HepG2 (cell line): ENCODE data around the gene TRIM54. TPM values are rescaled to one million over a fixed set of nuclear protein-coding genes. Genes with fewer than 3 reads are reported as not detected.

Experiments used
- AHR ChIP-seq: IDR thresholded peaks from 2 replicates; pipeline ENCODE4 v1.6.1; 2018; ENCODE audit warnings: missing genetic modification reagents, missing compliant biosample characterization
- ATF4 ChIP-seq, 2 experiments: fragments of 450-650 bp in 1 of 2; sonication (generic) in 1 of 2; formaldehyde crosslinking; IDR thresholded peaks; 2 replicates each; pipeline versions ENCODE4 v1.5.0 to v1.8.0; 2020 to 2022; ENCODE audit warnings: mild to moderate bottlenecking in 1 of 2, missing genetic modification reagents in 1 of 2
- CHD2 ChIP-seq: IDR thresholded peaks from 2 replicates; pipeline ENCODE4 v1.6.1; 2011; ENCODE audit warnings: low read depth, low read length, improper control_type of control experiment
- FOXA1 ChIP-seq, 2 experiments: fragments of 450-650 bp in 1 of 2; sonication (generic) in 1 of 2; formaldehyde crosslinking in 1 of 2; IDR thresholded peaks; 2 replicates each; pipeline versions ENCODE4 v1.4.0 to v1.6.1; 2016 to 2020; ENCODE audit warnings: missing genetic modification reagents in 1 of 2
- HHEX ChIP-seq: IDR thresholded peaks from 2 replicates; pipeline ENCODE4 v1.6.1; 2016; ENCODE audit warnings: control low read depth
- IRF2 ChIP-seq: IDR thresholded peaks from 2 replicates; pipeline ENCODE4 v1.6.1; 2018; ENCODE audit warnings: missing genetic modification reagents, missing compliant biosample characterization
- MIXL1 ChIP-seq: IDR thresholded peaks from 2 replicates; pipeline ENCODE4 v1.6.1; 2016
- MYC ChIP-seq: sonication (generic); formaldehyde crosslinking; IDR thresholded peaks from 2 replicates; pipeline ENCODE4 v1.9.0; 2021; ENCODE audit warnings: missing genetic modification reagents, borderline replicate concordance
- MYNN ChIP-seq: sonication (generic); formaldehyde crosslinking; IDR thresholded peaks from 2 replicates; pipeline ENCODE4 v1.4.0; 2020; ENCODE audit warnings: mild to moderate bottlenecking, low read depth, missing genetic modification reagents
- PRDM4 ChIP-seq: sonication (generic); formaldehyde crosslinking; IDR thresholded peaks from 2 replicates; pipeline ENCODE4 v1.9.0; 2021; ENCODE audit warnings: missing genetic modification reagents, borderline replicate concordance
- SETDB1 ChIP-seq: sonication (generic); formaldehyde crosslinking; IDR thresholded peaks from 2 replicates; pipeline ENCODE4 v1.5.1; 2020; ENCODE audit warnings: missing genetic modification reagents, mild to moderate bottlenecking, borderline replicate concordance
- SIX1 ChIP-seq: sonication (generic); formaldehyde crosslinking; IDR thresholded peaks from 2 replicates; pipeline ENCODE4 v1.4.0; 2020; ENCODE audit warnings: missing genetic modification reagents, borderline replicate concordance
- SMARCE1 ChIP-seq: fragments of 450-650 bp; IDR thresholded peaks from 2 replicates; pipeline ENCODE4 v1.6.1; 2017; ENCODE audit warnings: borderline replicate concordance
- SP2 ChIP-seq: sonication (generic); formaldehyde crosslinking; IDR thresholded peaks from 2 replicates; pipeline ENCODE4 v1.5.1; 2020; ENCODE audit warnings: mild to moderate bottlenecking, missing genetic modification reagents
- TGIF2 ChIP-seq: IDR thresholded peaks from 2 replicates; pipeline ENCODE4 v1.6.1; 2016; ENCODE audit warnings: control low read depth, missing compliant biosample characterization
- ZBTB7B ChIP-seq: sonication (generic); formaldehyde crosslinking; IDR thresholded peaks from 2 replicates; pipeline ENCODE4 v1.4.0; 2020; ENCODE audit warnings: missing genetic modification reagents
- ZFP90 ChIP-seq: sonication (generic); formaldehyde crosslinking; IDR thresholded peaks from 2 replicates; pipeline ENCODE4 v1.8.0; 2022; ENCODE audit warnings: missing genetic modification reagents, mild to moderate bottlenecking, inconsistent platforms, borderline replicate concordance
- ZFX ChIP-seq: sonication (generic); formaldehyde crosslinking; IDR thresholded peaks from 2 replicates; pipeline ENCODE4 v1.4.0; 2020; ENCODE audit warnings: mild to moderate bottlenecking, low read depth, missing genetic modification reagents, moderate library complexity
- ZMAT3 ChIP-seq: sonication (generic); formaldehyde crosslinking; conservative IDR thresholded peaks from 2 replicates; pipeline ENCODE4 v1.7.0; 2021; ENCODE audit warnings: missing genetic modification reagents
- ZNF33B ChIP-seq: sonication (generic); formaldehyde crosslinking; IDR thresholded peaks from 2 replicates; pipeline ENCODE4 v1.5.1; 2020; ENCODE audit warnings: mild to moderate bottlenecking, missing genetic modification reagents
- ZNF460 ChIP-seq: sonication (generic); formaldehyde crosslinking; IDR thresholded peaks from 2 replicates; pipeline ENCODE4 v1.5.1; 2020; ENCODE audit warnings: missing genetic modification reagents, mild to moderate bottlenecking, borderline replicate concordance
- ZNF512 ChIP-seq: sonication (generic); formaldehyde crosslinking; IDR thresholded peaks from 2 replicates; pipeline ENCODE4 v1.4.0; 2020; ENCODE audit warnings: mild to moderate bottlenecking, missing genetic modification reagents
- ZNF546 ChIP-seq: sonication (generic); formaldehyde crosslinking; conservative IDR thresholded peaks from 2 replicates; pipeline ENCODE4 v1.8.1; 2023; ENCODE audit warnings: mild to moderate bottlenecking, missing genetic modification reagents
- ZNF614 ChIP-seq: IDR thresholded peaks from 2 replicates; pipeline ENCODE4 v1.6.1; 2018; ENCODE audit warnings: missing biosample characterization, missing genetic modification reagents, inconsistent platforms, borderline replicate concordance
- ZNF629 ChIP-seq: sonication (generic); formaldehyde crosslinking; conservative IDR thresholded peaks from 2 replicates; pipeline ENCODE4 v1.5.0; 2020; ENCODE audit warnings: missing genetic modification reagents
- ZNF777 ChIP-seq: sonication (generic); formaldehyde crosslinking; IDR thresholded peaks from 2 replicates; pipeline ENCODE4 v1.4.0; 2020; ENCODE audit warnings: missing genetic modification reagents
- polyA plus RNA-seq, 8 experiments: library from polyadenylated mRNA; depleted of rRNA in 3 of 8; stranded (reverse) in 7 of 8; unstranded in 1 of 8; fragments of >200 nt; fragmentation: Illumina TruSeq in 4 of 8; extraction: Trizol in 4 of 8; gene quantifications; 2 replicates each; pipeline versions ENCODE4 v1.2.1 to v1.2.3, GENCODE V29; 2011 to 2016; ENCODE audit warnings: low read depth in 4 of 8, missing spikeins in 1 of 8, mixed read lengths in 1 of 8; ENCODE audit not compliant: insufficient read depth in 1 of 8
- total RNA-seq, 5 experiments: library from RNA; depleted of rRNA; stranded (reverse); fragments of >200 nt; fragmentation: Illumina TruSeq; extraction: Trizol; gene quantifications; 2 replicates each; pipeline ENCODE4 v1.2.3, GENCODE V29; 2016; ENCODE audit warnings: low read depth in 1 of 5

Gene TRIM54
- total and polyA plus RNA-seq, 2 of the 13 experiments (the other 11 are each of a cell fraction or from before 2014, with no cell fraction given) = 0.07 to 0.13 TPM

GRCh38 chr2:27322766-27323595 lies 40.8 kb downstream of the TRIM54 start, which contains the start of gene MPV17 (continued):
- TF ChIP-seq ZNF614 (CRISPR knock-in tag) (no peak), PRDM4 (0 out of 2 replicates have a peak, but pooled peaks have one; percentile 59), AHR (CRISPR knock-in tag) (no peak), ZNF629 (CRISPR knock-in tag) (no peak; the same call in 1 of the 2 replicates), MIXL1 (CRISPR knock-in tag) (0 out of 2 replicates have a peak, but pooled peaks have one; percentile 55), ZNF33B (CRISPR knock-in tag) (no peak; the same call in 1 of the 2 replicates), SETDB1 (no peak), IRF2 (peak; percentile 74), ZMAT3 (no peak; the same call in 1 of the 2 replicates), ATF4 (CRISPR knock-in tag; IDR thresholded peaks at IDR 0.05) (no peak), ZBTB7B (CRISPR knock-in tag) (peak; percentile 85), FOXA1 (IDR thresholded peaks at IDR 0.05) (no peak), FOXA1 (CRISPR knock-in tag; IDR thresholded peaks at IDR 0.05) (0 out of 2 replicates have a peak, but pooled peaks have one; percentile 7), ZFX (CRISPR knock-in tag) (peak; percentile 98), ZNF777 (CRISPR knock-in tag) (peak; percentile 54), MYC (CRISPR knock-in tag) (peak; percentile 96), ZNF460 (CRISPR knock-in tag) (no peak), SMARCE1 (no peak), MYNN (CRISPR knock-in tag) (peak; percentile 90), CHD2 (peak; percentile 80; the same call in 1 of the 2 replicates), TGIF2 (CRISPR knock-in tag) (peak; percentile 69), SP2 (CRISPR knock-in tag) (peak; percentile 90), ZFP90 (CRISPR knock-in tag) (peak; percentile 86), ZNF546 (CRISPR knock-in tag) (no peak; the same call in 1 of the 2 replicates), SIX1 (CRISPR knock-in tag) (0 out of 2 replicates have a peak, but pooled peaks have one; percentile 36), HHEX (CRISPR knock-in tag) (no peak; the same call in 1 of the 2 replicates), ZNF512 (no peak)
